ENCODE results near the gene CPSF3. TPM values are rescaled to one million over a fixed set of nuclear protein-coding genes. Genes with fewer than 3 reads are reported as not detected.

CPSF3 gene
- total and polyA plus RNA-seq, 2 of the 13 experiments (the other 11 are each of a cell fraction or from before 2014, with no cell fraction given) = 19.8 to 93.0 TPM

DNA sequence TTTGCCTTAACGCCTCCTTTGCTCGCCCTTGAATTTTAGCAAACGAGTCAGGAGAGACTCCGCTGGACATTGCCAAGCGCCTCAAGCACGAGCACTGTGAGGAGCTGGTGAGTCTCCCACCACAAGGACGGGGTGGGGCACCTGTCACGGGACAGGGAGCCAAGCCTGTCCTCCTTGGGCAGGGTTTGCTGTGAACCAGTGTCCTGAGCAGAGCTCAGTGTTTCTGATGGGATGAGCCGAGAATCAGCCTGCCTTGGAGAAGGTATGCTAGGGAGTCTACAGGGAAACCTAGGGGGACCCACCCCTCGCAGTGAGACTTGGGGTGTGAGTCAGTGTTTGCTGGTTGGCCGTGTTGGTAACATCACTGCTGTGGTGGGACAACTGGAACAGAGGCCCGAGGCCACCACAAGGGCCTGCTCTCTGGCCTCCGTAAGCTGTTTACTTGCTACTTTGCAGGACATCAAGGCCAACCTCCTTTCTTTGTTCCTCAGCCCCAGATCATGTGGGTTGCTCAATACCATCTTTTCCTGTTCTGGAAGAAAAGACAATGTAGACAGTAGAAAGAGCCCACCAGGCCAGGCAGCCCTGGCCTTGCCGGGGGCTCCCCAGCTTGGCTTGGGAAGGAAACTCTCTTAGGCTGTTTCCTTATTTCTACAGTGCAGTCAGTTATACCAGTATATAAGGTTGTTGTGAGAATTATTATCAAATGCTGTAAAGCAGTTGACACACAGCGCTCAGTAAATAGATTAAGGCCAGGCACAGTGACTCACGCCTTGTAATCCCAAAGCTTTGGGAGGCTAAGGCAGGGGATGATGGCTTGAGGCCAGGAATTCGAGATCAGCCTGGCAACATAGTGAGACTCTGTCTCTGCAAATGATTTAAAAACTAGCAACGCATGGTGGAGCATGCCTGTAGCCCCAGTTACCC, 42.5 kb upstream of the CPSF3 start (continued):
- TF ChIP-seq, protein P1, sequence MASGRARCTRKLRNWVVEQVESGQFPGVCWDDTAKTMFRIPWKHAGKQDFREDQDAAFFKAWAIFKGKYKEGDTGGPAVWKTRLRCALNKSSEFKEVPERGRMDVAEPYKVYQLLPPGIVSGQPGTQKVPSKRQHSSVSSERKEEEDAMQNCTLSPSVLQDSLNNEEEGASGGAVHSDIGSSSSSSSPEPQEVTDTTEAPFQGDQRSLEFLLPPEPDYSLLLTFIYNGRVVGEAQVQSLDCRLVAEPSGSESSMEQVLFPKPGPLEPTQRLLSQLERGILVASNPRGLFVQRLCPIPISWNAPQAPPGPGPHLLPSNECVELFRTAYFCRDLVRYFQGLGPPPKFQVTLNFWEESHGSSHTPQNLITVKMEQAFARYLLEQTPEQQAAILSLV (CRISPR knock-in tag; IDR thresholded peaks at IDR 0.05; ENCODE audit: borderline replicate concordance) = 0 out of 2 replicates have a peak, but pooled peaks have one; percentile 41
- TF ChIP-seq RBM22 (optimal IDR thresholded peaks at IDR 0.05; ENCODE audit: low read length) (no peak), PAX8 (CRISPR knock-in tag; IDR thresholded peaks at IDR 0.05; ENCODE audit: borderline replicate concordance) (no peak), YEATS4 (CRISPR knock-in tag; IDR thresholded peaks at IDR 0.05; ENCODE audit: borderline replicate concordance) (no peak), ZNF570 (CRISPR knock-in tag; IDR thresholded peaks at IDR 0.05; ENCODE audit: borderline replicate concordance) (no peak), ZSCAN25 (CRISPR knock-in tag; IDR thresholded peaks at IDR 0.05) (no peak), RELA (CRISPR knock-in tag; IDR thresholded peaks at IDR 0.05) (no peak), CBX2 (IDR thresholded peaks at IDR 0.05; ENCODE audit: low read depth, low read length) (no peak), CBX2 (CRISPR knock-in tag; IDR thresholded peaks at IDR 0.05; ENCODE audit: low read depth) (no peak), FOXA3 (CRISPR knock-in tag; IDR thresholded peaks at IDR 0.05) (peak; percentile 88), NRL (CRISPR knock-in tag; IDR thresholded peaks at IDR 0.05; ENCODE audit: borderline replicate concordance) (peak; percentile 71; the same call in 1 of the 2 replicates), REL (CRISPR knock-in tag; conservative IDR thresholded peaks at IDR 0.05) (no peak), U2AF2 (IDR thresholded peaks at IDR 0.05; ENCODE audit: low read depth, low read length) (no peak), XRCC5 (optimal IDR thresholded peaks at IDR 0.05; ENCODE audit: low read length) (peak; percentile 42), BORCS8-MEF2B (CRISPR knock-in tag; IDR thresholded peaks at IDR 0.05) (no peak), HDAC1 (CRISPR knock-in tag; IDR thresholded peaks at IDR 0.05) (peak; percentile 65; the same call in 1 of the 2 replicates), ZNF34 (CRISPR knock-in tag; IDR thresholded peaks at IDR 0.05; ENCODE audit: borderline replicate concordance) (no peak), NFKB2 (CRISPR knock-in tag; IDR thresholded peaks at IDR 0.05; ENCODE audit: borderline replicate concordance) (no peak)
- TF ChIP-seq, protein P2, sequence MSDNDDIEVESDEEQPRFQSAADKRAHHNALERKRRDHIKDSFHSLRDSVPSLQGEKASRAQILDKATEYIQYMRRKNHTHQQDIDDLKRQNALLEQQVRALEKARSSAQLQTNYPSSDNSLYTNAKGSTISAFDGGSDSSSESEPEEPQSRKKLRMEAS (IDR thresholded peaks at IDR 0.05) = peak; percentile 55
- TF ChIP-seq, protein P3, sequence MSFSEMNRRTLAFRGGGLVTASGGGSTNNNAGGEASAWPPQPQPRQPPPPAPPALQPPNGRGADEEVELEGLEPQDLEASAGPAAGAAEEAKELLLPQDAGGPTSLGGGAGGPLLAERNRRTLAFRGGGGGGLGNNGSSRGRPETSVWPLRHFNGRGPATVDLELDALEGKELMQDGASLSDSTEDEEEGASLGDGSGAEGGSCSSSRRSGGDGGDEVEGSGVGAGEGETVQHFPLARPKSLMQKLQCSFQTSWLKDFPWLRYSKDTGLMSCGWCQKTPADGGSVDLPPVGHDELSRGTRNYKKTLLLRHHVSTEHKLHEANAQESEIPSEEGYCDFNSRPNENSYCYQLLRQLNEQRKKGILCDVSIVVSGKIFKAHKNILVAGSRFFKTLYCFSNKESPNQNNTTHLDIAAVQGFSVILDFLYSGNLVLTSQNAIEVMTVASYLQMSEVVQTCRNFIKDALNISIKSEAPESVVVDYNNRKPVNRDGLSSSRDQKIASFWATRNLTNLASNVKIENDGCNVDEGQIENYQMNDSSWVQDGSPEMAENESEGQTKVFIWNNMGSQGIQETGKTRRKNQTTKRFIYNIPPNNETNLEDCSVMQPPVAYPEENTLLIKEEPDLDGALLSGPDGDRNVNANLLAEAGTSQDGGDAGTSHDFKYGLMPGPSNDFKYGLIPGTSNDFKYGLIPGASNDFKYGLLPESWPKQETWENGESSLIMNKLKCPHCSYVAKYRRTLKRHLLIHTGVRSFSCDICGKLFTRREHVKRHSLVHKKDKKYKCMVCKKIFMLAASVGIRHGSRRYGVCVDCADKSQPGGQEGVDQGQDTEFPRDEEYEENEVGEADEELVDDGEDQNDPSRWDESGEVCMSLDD (CRISPR knock-in tag; IDR thresholded peaks at IDR 0.05; ENCODE audit: borderline replicate concordance) = peak; percentile 38; the same call in 1 of the 2 replicates
